ENCODE data around the gene VRK1.

DNA sequence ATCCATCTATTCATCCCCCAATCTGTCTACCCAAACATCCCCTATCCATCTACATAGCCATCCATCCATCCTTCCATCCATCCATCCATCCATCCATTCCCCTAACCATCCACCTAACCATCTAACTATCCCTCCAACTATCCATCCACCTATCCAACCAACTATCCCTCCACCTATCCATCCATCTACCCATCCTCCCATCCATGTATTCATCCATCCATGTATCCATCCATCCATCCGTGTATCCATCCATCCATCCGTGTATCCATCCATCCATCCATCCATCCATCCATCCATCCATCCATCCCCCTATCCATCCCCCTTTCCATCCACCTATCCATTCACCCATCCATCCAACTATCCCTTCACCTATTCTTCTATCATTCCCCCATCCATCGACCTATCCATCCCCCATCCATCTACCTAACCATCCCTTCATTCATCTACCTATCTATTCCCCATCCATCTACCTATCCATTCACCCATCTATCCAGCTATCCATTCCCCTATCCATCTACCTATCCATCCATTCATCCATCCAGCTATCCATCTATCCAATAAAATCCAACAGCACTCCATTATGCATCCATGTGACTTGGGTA is 131.7 kb downstream of the VRK1 start:
- TF ChIP-seq, protein P1, sequence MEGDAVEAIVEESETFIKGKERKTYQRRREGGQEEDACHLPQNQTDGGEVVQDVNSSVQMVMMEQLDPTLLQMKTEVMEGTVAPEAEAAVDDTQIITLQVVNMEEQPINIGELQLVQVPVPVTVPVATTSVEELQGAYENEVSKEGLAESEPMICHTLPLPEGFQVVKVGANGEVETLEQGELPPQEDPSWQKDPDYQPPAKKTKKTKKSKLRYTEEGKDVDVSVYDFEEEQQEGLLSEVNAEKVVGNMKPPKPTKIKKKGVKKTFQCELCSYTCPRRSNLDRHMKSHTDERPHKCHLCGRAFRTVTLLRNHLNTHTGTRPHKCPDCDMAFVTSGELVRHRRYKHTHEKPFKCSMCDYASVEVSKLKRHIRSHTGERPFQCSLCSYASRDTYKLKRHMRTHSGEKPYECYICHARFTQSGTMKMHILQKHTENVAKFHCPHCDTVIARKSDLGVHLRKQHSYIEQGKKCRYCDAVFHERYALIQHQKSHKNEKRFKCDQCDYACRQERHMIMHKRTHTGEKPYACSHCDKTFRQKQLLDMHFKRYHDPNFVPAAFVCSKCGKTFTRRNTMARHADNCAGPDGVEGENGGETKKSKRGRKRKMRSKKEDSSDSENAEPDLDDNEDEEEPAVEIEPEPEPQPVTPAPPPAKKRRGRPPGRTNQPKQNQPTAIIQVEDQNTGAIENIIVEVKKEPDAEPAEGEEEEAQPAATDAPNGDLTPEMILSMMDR (conservative IDR thresholded peaks at IDR 0.05; ENCODE audit: low read length) = no peak
- no peak for TF ChIP-seq EZH2phosphoT487 (IDR thresholded peaks at IDR 0.05; ENCODE audit: borderline replicate concordance, low read depth, low read length)
